HG03066 (cell line): Measurements from ENCODE around the gene GPR85.
"Not testable (repeated sequence)": the region's sequence is repeated elsewhere in the genome, so short reads cannot be mapped to it uniquely, and the experiment has no call there.

Experiments
- ATAC-seq: cut with Tn5 transposase; IDR thresholded peaks from one replicate; pipeline ENCODE4 v1.9.1; 2021; ENCODE audit warnings: low read depth; ENCODE audit not compliant: unreplicated experiment

GPR85 gene

GRCh38 chr7:113084496-113085172, 2.0 kb downstream of the GPR85 start:
- no peak for ATAC-seq

- ATAC-seq, result no peak
Observed at GRCh38 chr7:113083816-113084495, 2.7 kb downstream of the GPR85 start.

GRCh38 chr7:113083132-113083815, 3.4 kb downstream of the GPR85 start:
- peak; percentile 62 for ATAC-seq

GRCh38 chr7:113078331-113078730, 8.3 kb downstream of the GPR85 start:
- no peak for ATAC-seq

- no peak for ATAC-seq
Observed at GRCh38 chr7:113076703-113077102, 9.9 kb downstream of the GPR85 start.

- ATAC-seq, result peak; percentile 79
Observed at GRCh38 chr7:113071465-113071864, 15.2 kb downstream of the GPR85 start.

- no peak for ATAC-seq
Observed at GRCh38 chr7:113062499-113062898, 24.1 kb downstream of the GPR85 start.

- ATAC-seq, result peak; percentile 68
Observed at GRCh38 chr7:113060100-113060499, 26.5 kb downstream of the GPR85 start.

- ATAC-seq, result no peak
Observed at GRCh38 chr7:113054938-113055337, 31.7 kb downstream of the GPR85 start.

GRCh38 chr7:113054272-113054671, 32.4 kb downstream of the GPR85 start:
- not testable (repeated sequence) for ATAC-seq

GRCh38 chr7:113049221-113049620, 37.4 kb downstream of the GPR85 start:
- ATAC-seq, result not testable (repeated sequence)

- no peak for ATAC-seq
Observed at GRCh38 chr7:113046453-113046852, 40.2 kb downstream of the GPR85 start.

GRCh38 chr7:113045379-113045778, 41.2 kb downstream of the GPR85 start:
- ATAC-seq, result no peak

- no peak for ATAC-seq
Observed at GRCh38 chr7:113044394-113044793, 42.2 kb downstream of the GPR85 start.

- ATAC-seq, result no peak
Observed at GRCh38 chr7:113040849-113041248, 45.8 kb downstream of the GPR85 start.

- ATAC-seq, result no peak
Observed at GRCh38 chr7:113033959-113034358, 52.7 kb downstream of the GPR85 start.
